Upper lobe of left lung (tissue), 6 donors: ENCODE results near the gene TAP1. TPM values are rescaled to one million over a fixed set of nuclear protein-coding genes. Genes with fewer than 3 reads are reported as not detected.

ENCODE experiments used
- ATAC-seq, 2 donors: fragments of 200-7000 bp; cut with Tn5 transposase; one replicate each; pipeline ENCODE4 v1.9.1; 2022; ENCODE audit warnings: mild to moderate bottlenecking in 2 of 2, moderate library complexity in 2 of 2; ENCODE audit not compliant: low FRiP score in 2 of 2
- DNase-seq, 2 donors: peaks; one replicate each; pipeline ENCODE4 v3.0.0-alpha.2; 2019 to 2020
- H3K27ac ChIP-seq, 4 donors: fragments of 200-600 bp; sonication (generic); one replicate each; pipeline ENCODE4 v1.5.1; 2016 to 2019
- H3K27me3 ChIP-seq, 4 donors: fragments of 200-600 bp; sonication (generic); one replicate each; pipeline ENCODE4 v1.5.1; 2017 to 2019
- H3K36me3 ChIP-seq, 4 donors: fragments of 200-600 bp; sonication (generic); one replicate each; pipeline ENCODE4 v1.5.1; 2016 to 2019
- H3K4me1 ChIP-seq, 4 donors: fragments of 200-600 bp; sonication (generic); one replicate each; pipeline ENCODE4 v1.5.1; 2018 to 2019
- H3K4me3 ChIP-seq, 4 donors: fragments of 200-600 bp; sonication (generic); one replicate each; pipeline ENCODE4 v1.5.1; 2017 to 2019; ENCODE audit warnings: mild to moderate bottlenecking in 2 of 4, moderate library complexity in 1 of 4
- H3K9me3 ChIP-seq, 4 donors: fragments of 200-600 bp; sonication (generic); one replicate each; pipeline ENCODE4 v1.5.1; 2018 to 2019
- EP300 ChIP-seq, 4 donors: sonication (generic); formaldehyde crosslinking; IDR thresholded peaks; one replicate each; pipeline ENCODE4 v1.5.1; 2017; ENCODE audit warnings: antibody characterized with exemption in 4 of 4, control low read depth in 2 of 4
- POLR2A ChIP-seq, 4 donors: fragments of 450-650 bp; IDR thresholded peaks; one replicate each; pipeline ENCODE4 v1.5.1; 2016 to 2017; ENCODE audit warnings: antibody characterized with exemption in 4 of 4, mild to moderate bottlenecking in 2 of 4
- POLR2AphosphoS5 ChIP-seq, 2 donors: sonication (generic); formaldehyde crosslinking; IDR thresholded peaks; one replicate each; pipeline ENCODE4 v1.5.1; 2017; ENCODE audit warnings: antibody characterized with exemption in 2 of 2
- WGBS, 2 donors: methylation state at CpG; one replicate each; pipeline ENCODE4 v1.1.5; 2017 to 2018; 5-methylcytosine and 5-hydroxymethylcytosine counted together
- total RNA-seq, 6 donors: library from RNA; depleted of rRNA in 4 of 6; stranded (reverse); fragments of >200 nt in 4 of 6; gene quantifications; one replicate each; pipeline versions ENCODE4 v1.1.0 to v1.2.1, GENCODE V29; 2016 to 2021
- TF ChIP-seq, protein P1 (sequence below), 6 experiments: fragments of 450-650 bp in 4 of 6; fragments of 200-600 bp in 2 of 6; sonication (generic) in 2 of 6; IDR thresholded peaks; one replicate each; pipeline ENCODE4 v1.5.1; 2016 to 2019; ENCODE audit warnings: antibody characterized with exemption in 6 of 6
- donor health status: DM: no; HTN: no; CAD: no; lungs with moderate emphysema.
- donor health status: DM: no; HTN: yes; CAD: no; lungs with severe emphysema.

TAP1 gene
- total RNA-seq, 6 donors from 2014 or later, result 56.9 to 87.0 (median 69.8) TPM

DNA sequence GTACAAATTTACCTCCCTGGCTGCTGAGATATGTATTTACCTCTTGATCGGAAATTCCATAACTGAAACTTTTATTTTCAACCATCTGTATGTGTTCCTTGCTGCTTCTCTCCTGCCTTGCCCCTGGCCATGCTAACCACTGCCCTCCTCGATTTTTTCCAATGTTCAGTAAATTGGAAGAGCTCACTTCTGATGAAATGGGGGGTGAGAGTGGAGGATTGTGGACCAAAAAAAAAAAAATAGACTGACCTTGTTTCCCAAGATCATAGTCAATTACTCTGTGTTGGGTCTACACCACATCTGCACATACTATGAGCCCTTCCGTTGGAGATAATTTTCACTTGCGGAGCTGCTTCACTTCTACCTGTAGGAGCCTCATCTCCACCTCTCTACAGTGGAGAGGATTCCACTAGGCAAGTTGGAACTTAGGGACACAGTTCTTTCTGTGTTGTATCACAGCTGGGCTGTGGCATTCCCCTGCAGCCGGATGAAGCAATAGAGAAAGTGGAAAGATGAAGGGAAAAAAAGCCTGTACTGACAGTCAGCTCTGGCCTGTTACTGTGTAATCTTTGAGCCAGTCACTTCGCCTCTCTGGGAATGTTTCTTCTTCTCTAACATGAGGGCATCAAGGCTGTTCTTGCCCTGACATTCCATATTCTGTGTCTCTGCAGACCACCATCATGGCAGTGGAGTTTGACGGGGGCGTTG is 2.1 kb upstream of the TAP1 start:
- peak overlapping the region in 2 of 4 donors; percentile 80 to 90 for H3K4me3 ChIP-seq
- DNase-seq, result no peak
- TF ChIP-seq POLR2AphosphoS5 (IDR thresholded peaks at IDR 0.05), result no peak
- TF ChIP-seq, protein P1, sequence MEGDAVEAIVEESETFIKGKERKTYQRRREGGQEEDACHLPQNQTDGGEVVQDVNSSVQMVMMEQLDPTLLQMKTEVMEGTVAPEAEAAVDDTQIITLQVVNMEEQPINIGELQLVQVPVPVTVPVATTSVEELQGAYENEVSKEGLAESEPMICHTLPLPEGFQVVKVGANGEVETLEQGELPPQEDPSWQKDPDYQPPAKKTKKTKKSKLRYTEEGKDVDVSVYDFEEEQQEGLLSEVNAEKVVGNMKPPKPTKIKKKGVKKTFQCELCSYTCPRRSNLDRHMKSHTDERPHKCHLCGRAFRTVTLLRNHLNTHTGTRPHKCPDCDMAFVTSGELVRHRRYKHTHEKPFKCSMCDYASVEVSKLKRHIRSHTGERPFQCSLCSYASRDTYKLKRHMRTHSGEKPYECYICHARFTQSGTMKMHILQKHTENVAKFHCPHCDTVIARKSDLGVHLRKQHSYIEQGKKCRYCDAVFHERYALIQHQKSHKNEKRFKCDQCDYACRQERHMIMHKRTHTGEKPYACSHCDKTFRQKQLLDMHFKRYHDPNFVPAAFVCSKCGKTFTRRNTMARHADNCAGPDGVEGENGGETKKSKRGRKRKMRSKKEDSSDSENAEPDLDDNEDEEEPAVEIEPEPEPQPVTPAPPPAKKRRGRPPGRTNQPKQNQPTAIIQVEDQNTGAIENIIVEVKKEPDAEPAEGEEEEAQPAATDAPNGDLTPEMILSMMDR (IDR thresholded peaks at IDR 0.05), result peak in 1 of 6 experiments; percentile 8
- peak overlapping the region; percentile 98 for H3K27ac ChIP-seq
- H3K27me3 ChIP-seq, result no peaks in the 10 kb centered on the region
- peaks cover 7 to 54% (median 24%) of the 10 kb centered on the region in 4 donors for H3K36me3 ChIP-seq
- ATAC-seq, result no peak
- H3K9me3 ChIP-seq, result no peaks in the 10 kb centered on the region
- peaks cover 22 to 37% (median 34%) of the 10 kb centered on the region in 4 donors for H3K4me1 ChIP-seq
- 71 to 74% methylated on average over 8 of the region's 8 CpGs for WGBS, 2 donors

DNA sequence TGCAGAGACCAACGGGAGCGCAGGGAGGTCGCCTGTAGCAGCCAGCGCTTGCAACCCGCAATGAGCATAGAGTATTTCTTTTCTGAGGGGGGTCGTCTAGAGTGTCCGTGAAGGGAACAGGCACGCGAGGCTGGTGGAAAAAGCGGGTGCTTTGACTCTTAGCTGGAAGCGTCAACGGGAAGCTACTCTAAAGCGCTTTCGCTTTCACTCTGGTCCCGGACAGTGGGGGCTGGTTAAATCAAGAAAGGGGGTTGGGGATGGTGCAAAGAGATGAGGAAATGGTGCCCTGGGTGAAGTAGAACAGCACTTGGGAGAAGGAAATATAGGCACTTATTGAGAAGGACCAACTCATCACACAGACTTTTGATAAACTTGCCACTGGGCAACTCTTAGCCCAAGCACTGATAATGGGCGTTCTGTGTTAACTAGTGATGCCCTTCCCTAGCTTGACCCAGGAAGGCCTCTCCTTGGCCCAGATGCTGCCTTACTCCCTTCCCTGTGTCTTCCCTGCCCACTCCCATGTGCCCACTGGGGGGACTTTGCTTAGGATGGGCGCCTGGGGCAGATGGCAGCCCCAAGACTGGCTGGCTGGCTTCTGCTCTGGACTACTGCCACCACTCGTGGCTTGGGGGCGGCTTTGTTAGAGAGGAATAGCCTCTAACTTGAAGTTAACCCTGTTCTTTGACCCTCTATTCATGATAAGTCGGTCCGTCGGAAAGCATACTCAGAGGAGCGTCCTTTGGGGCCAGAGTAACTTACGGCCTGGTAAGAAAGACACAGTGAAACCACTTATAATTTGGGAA is 1.1 kb upstream of the TAP1 start:
- DNase-seq, result peak in 1 of 2 donors; percentile 65
- Histone ChIP-seq H3K27ac (peak overlapping the region; percentile 98), H3K36me3 (peaks cover 17 to 59% (median 31%) of the 10 kb centered on the region in 4 donors), H3K9me3 (no peaks in the 10 kb centered on the region), H3K4me3 (peak overlapping the region; percentile 62 to 90 (median 74)), H3K27me3 (no peaks in the 10 kb centered on the region), H3K4me1 (peaks cover 22 to 46% (median 39%) of the 10 kb centered on the region in 4 donors)
- 12 to 16% methylated on average over 18 to 20 of the region's 24 CpGs for WGBS, 2 donors
- TF ChIP-seq POLR2AphosphoS5 (IDR thresholded peaks at IDR 0.05) (no peak), EP300 (IDR thresholded peaks at IDR 0.05) (no peak), POLR2A (IDR thresholded peaks at IDR 0.05) (no peak)
- TF ChIP-seq, protein P1 (IDR thresholded peaks at IDR 0.05), result no peak
- peak; percentile 15 to 56 for ATAC-seq

DNA sequence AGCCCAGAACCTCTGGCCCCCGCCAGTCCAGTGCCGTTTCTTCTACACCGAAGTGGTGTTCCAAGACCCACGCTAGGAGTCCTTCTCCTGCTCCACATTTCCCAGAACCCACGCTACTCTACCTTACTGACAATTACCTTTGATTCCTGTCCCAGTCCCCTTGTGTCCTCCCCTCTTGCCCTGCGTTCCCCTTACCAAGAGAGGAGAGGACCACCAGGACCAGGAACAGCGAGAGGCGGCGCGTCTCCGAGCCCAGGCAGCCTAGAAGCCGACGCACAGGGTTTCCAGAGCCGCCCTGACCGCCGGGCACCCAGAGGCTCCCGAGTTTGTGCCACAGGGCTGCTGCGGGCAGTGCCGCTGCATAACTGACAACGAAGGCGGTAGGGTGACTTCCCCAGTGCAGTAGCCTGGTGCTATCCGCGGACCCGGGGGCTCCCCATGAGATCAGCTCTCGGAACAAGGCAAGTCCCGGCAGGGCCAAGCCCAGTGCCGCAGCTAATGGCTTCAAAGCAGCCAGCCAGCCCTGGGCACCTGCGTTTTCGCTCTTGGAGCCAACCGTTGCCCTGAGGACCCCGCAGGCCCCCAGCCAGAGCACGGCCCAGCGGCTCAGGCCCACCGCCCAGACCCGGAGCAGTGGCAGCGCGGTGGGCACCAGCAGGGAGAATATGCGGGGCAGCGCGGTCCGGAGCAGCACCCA is 512 bp downstream of the TAP1 start:
- ATAC-seq, result peak; percentile 48 to 49
- Histone ChIP-seq H3K27ac (peak overlapping the region; percentile 98), H3K36me3 (peaks cover 19 to 59% (median 30%) of the 10 kb centered on the region in 4 donors), H3K4me3 (peak overlapping the region; percentile 62 to 90 (median 74)), H3K9me3 (no peaks in the 10 kb centered on the region), H3K4me1 (peaks cover 25 to 58% (median 48%) of the 10 kb centered on the region in 4 donors), H3K27me3 (no peaks in the 10 kb centered on the region)
- DNase-seq, result peak; percentile 65 to 88
- WGBS, 2 donors, result 1 to 2% methylated on average over 11 to 39 of the region's 41 CpGs
- TF ChIP-seq POLR2A (IDR thresholded peaks at IDR 0.05) (peak in 1 of 4 donors; percentile 40), POLR2AphosphoS5 (IDR thresholded peaks at IDR 0.05) (peak in 1 of 2 donors; percentile 30), EP300 (IDR thresholded peaks at IDR 0.05) (no peak)
- TF ChIP-seq, protein P1 (IDR thresholded peaks at IDR 0.05), result peak in 1 of 6 experiments; percentile 38

DNA sequence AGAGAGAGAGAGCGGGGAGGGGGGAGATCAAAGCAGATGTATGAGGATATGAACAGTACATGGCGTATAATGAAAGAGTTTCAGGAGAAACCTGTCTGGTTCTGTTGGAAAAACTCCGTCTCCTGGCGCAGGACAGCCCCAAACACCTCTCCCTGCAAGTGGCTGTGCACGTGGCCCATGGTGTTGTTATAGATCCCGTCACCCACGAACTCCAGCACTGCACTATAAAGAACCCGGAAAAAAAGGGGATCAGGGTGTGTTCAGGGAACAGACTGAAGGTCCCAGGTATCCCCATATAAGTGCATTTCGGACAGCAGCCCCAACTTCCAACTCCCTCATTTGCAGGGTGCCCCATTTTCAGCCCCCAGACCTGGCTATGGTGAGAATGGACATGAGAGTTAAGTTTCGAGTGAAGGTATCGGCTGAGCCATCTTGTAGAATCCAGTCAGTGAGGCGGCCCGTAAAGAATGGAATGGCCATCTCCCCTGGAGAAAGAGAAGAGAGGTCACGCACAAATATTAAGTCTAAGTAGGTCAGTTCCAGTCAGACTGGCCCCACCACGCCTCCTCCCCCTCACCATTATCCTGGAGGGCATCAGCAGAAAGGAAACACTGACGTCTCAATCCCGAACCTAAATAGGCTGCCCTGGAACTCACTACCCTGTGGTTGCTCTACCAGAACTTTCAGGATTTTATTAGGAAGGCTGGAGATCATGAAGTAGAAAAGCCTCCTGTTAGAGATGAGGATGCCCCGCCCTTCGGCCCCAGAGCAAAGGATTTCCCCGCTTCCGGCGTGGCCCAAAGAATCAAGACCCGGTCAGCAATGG is 1.3 kb downstream of the TAP1 start:
- 38 to 46% methylated on average over 20 to 23 of the region's 23 CpGs for WGBS, 2 donors
- Histone ChIP-seq H3K36me3 (peaks cover 25 to 59% (median 36%) of the 10 kb centered on the region in 4 donors), H3K27ac (peak overlapping the region; percentile 98), H3K4me3 (peak overlapping the region; percentile 62 to 90 (median 74)), H3K27me3 (no peaks in the 10 kb centered on the region), H3K4me1 (peaks cover 31 to 65% (median 49%) of the 10 kb centered on the region in 4 donors), H3K9me3 (no peaks in the 10 kb centered on the region)
- TF ChIP-seq POLR2AphosphoS5 (IDR thresholded peaks at IDR 0.05) (peak in 1 of 2 donors; percentile 21), POLR2A (IDR thresholded peaks at IDR 0.05) (no peak), EP300 (IDR thresholded peaks at IDR 0.05) (no peak)
- TF ChIP-seq, protein P1 (IDR thresholded peaks at IDR 0.05), result no peak
- ATAC-seq (peak in 1 of 2 donors; percentile 19), DNase-seq (peak in 1 of 2 donors; percentile 62)
